KOPT-K1 (cell line): ENCODE results near the gene SELPLG.
"Not testable (repeated sequence)": the region's sequence is repeated elsewhere in the genome, so short reads cannot be mapped to it uniquely, and the experiment has no call there.

Experiments used
- H3K27ac ChIP-seq: fragments of 200-600 bp; sonication (generic); 2 replicates; pipeline ENCODE4 v1.5.1; 2016; ENCODE audit warnings: antibody characterized with exemption, mild to moderate bottlenecking, low read depth, low read length; ENCODE audit not compliant: poor library complexity, severe bottlenecking
- H3K36me3 ChIP-seq: fragments of 200-600 bp; sonication (generic); 2 replicates; pipeline ENCODE4 v1.5.1; 2017; ENCODE audit warnings: antibody characterized with exemption, mild to moderate bottlenecking, low read length, moderate library complexity; ENCODE audit not compliant: insufficient read depth
- H3K9me3 ChIP-seq: fragments of 200-600 bp; sonication (generic); 2 replicates; pipeline ENCODE4 v1.5.1; 2017; ENCODE audit warnings: antibody characterized with exemption, low read length, mild to moderate bottlenecking; ENCODE audit not compliant: insufficient read depth, poor library complexity, severe bottlenecking

The SELPLG gene

GRCh38 chr12:108665608-108666202, 32.0 kb upstream of the SELPLG start:
- Histone ChIP-seq H3K36me3 (no peaks in the 10 kb centered on the region), H3K27ac (no peak overlapping the region), H3K9me3 (no peaks in the 10 kb centered on the region)

GRCh38 chr12:108664338-108665258, 30.9 kb upstream of the SELPLG start:
- H3K27ac ChIP-seq: peak overlapping the region; percentile 29
- no peaks in the 10 kb centered on the region for H3K36me3 ChIP-seq
- H3K9me3 ChIP-seq: no peaks in the 10 kb centered on the region

GRCh38 chr12:108663324-108664015, 29.8 kb upstream of the SELPLG start:
- no peak overlapping the region for H3K27ac ChIP-seq

GRCh38 chr12:108658115-108658514, 24.4 kb upstream of the SELPLG start:
- not testable (repeated sequence) for H3K9me3 ChIP-seq, H3K27ac ChIP-seq
- peaks cover 20% of the 10 kb centered on the region; the same call in 1 of the 2 replicates for H3K36me3 ChIP-seq

More at GRCh38 chr12:108663324-108664015, 29.8 kb upstream of the SELPLG start:
- Histone ChIP-seq H3K9me3 (no peaks in the 10 kb centered on the region), H3K36me3 (peaks cover 3% of the 10 kb centered on the region; the same call in 1 of the 2 replicates)

GRCh38 chr12:108657130-108657745, 23.5 kb upstream of the SELPLG start:
- H3K9me3 ChIP-seq: no peaks in the 10 kb centered on the region
- no peak overlapping the region for H3K27ac ChIP-seq
- peaks cover 27% of the 10 kb centered on the region for H3K36me3 ChIP-seq

GRCh38 chr12:108656247-108656646, 22.6 kb upstream of the SELPLG start:
- peaks cover 35% of the 10 kb centered on the region for H3K36me3 ChIP-seq
- H3K27ac ChIP-seq, H3K9me3 ChIP-seq: not testable (repeated sequence)

GRCh38 chr12:108655812-108656175, 22.1 kb upstream of the SELPLG start:
- not testable (repeated sequence) for H3K27ac ChIP-seq, H3K9me3 ChIP-seq
- peaks cover 39% of the 10 kb centered on the region for H3K36me3 ChIP-seq

GRCh38 chr12:108654622-108655021, 20.9 kb upstream of the SELPLG start:
- H3K27ac ChIP-seq, H3K9me3 ChIP-seq: not testable (repeated sequence)
- H3K36me3 ChIP-seq: peaks cover 46% of the 10 kb centered on the region

- peaks cover 47% of the 10 kb centered on the region for H3K36me3 ChIP-seq
- no peaks in the 10 kb centered on the region for H3K9me3 ChIP-seq
- H3K27ac ChIP-seq: no peak overlapping the region
These were observed 20.2 kb upstream of the SELPLG start for GRCh38 chr12:108653922-108654321.

- no peak overlapping the region for H3K27ac ChIP-seq
- H3K9me3 ChIP-seq: no peaks in the 10 kb centered on the region
- H3K36me3 ChIP-seq: peaks cover 48% of the 10 kb centered on the region
These were observed 19.4 kb upstream of the SELPLG start for GRCh38 chr12:108653082-108653516.

GRCh38 chr12:108650083-108650482, 16.4 kb upstream of the SELPLG start:
- Histone ChIP-seq H3K9me3 (no peaks in the 10 kb centered on the region), H3K27ac (no peak overlapping the region), H3K36me3 (peaks cover 40% of the 10 kb centered on the region)

GRCh38 chr12:108649669-108650068, 16.0 kb upstream of the SELPLG start:
- Histone ChIP-seq H3K9me3 (no peaks in the 10 kb centered on the region), H3K36me3 (peaks cover 40% of the 10 kb centered on the region), H3K27ac (no peak overlapping the region)

GRCh38 chr12:108649126-108649525, 15.4 kb upstream of the SELPLG start:
- Histone ChIP-seq H3K27ac (no peak overlapping the region), H3K36me3 (peaks cover 40% of the 10 kb centered on the region), H3K9me3 (no peaks in the 10 kb centered on the region)

- H3K36me3 ChIP-seq: peaks cover 40% of the 10 kb centered on the region
- no peaks in the 10 kb centered on the region for H3K9me3 ChIP-seq
- no peak overlapping the region for H3K27ac ChIP-seq
These were observed 14.7 kb upstream of the SELPLG start for GRCh38 chr12:108648371-108648770.
